AG04450 (cell line): ENCODE data around the gene MYL12A. TPM values are rescaled to one million over a fixed set of nuclear protein-coding genes. Genes with fewer than 3 reads are reported as not detected.
"Not testable (repeated sequence)": the region's sequence is repeated elsewhere in the genome, so short reads cannot be mapped to it uniquely, and the experiment has no call there.

Experiments used
- CTCF ChIA-PET: fragments of 300-600, 350-600 bp; formaldehyde crosslinking; extraction: SDS; loops from one replicate; lab custom pipeline; 2022; ENCODE audit warnings: antibody characterized with exemption, inconsistent platforms; lab: Charles Lee
- POLR2A ChIA-PET: fragments of 350-600 bp; formaldehyde crosslinking; extraction: SDS; loops from one replicate; lab custom pipeline; 2021; ENCODE audit warnings: antibody characterized with exemption, inconsistent platforms; lab: Yijun Ruan, JAX
- DNase-seq: peaks from one replicate; pipeline ENCODE4 v3.0.0-alpha.2; 2011; ENCODE audit warnings: low read depth, low spot score
- H3K27ac ChIP-seq: one replicate; pipeline ENCODE4 v1.5.1; 2012; ENCODE audit warnings: low read depth, low read length, control low read depth
- H3K27me3 ChIP-seq: one replicate; pipeline ENCODE4 v1.6.0; 2012; ENCODE audit warnings: low read length; ENCODE audit not compliant: control insufficient read depth, insufficient read depth
- H3K4me3 ChIP-seq: 2 replicates; pipeline ENCODE4 v1.5.1; 2011; ENCODE audit warnings: mild to moderate bottlenecking, low read depth, low read length, control low read depth
- H3K9me3 ChIP-seq: 2 replicates; pipeline ENCODE4 v1.5.1; 2012; ENCODE audit warnings: low read length; ENCODE audit not compliant: control insufficient read depth, insufficient read depth
- polyA plus RNA-seq: library from polyadenylated mRNA; depleted of rRNA; stranded (reverse); fragments of >200 nt; gene quantifications from 2 replicates; pipeline ENCODE4 v1.2.3, GENCODE V29; 2011
- TF ChIP-seq, protein P1 (sequence below): IDR thresholded peaks from 2 replicates; pipeline ENCODE4 v1.5.1; 2011; ENCODE audit warnings: low read depth, low read length, control low read depth, inconsistent platforms

Gene MYL12A
- polyA plus RNA-seq, 1 experiment = 751 TPM

DNA sequence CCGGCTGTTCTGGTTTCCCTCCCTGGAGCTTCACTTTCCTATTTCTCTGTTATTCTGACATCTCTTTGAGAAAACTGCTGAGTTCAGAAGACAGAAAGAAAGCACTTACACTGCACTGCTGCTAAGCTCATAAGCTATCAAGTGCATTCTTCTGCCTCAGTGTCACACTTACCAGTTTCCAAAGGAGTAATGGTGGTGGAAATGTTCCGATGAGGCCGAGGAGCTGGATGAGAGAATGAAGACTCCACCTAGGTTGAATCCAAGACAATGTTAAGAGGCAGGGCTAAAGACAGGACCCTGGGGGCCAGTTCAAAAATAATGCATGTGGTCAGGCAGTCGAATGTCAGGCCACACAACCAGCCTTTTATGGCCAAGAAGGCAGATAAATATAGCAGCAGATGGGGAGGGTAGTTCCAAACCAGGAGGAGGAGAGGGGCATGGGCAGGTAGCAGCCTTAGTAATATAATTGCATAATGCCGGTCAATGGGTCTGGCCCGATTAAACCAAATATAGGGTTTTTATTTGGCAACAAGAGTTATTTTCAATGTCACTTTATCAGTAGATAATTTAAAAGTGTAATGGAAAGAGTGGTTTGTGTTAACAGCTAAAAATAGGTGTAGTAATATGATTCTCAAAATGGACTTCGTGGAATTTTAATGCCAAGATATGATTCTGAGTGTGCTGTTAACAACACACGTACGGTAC lies 27.8 kb upstream of the MYL12A start, which contains the start of gene MYOM1:
Gene MYOM1 (minus strand): TSS at position 338 of the 705 bp plus-strand sequence. CDS start 4,745 bp downstream, outside the sequence.
- no peak for DNase-seq
- TF ChIP-seq, protein P1, sequence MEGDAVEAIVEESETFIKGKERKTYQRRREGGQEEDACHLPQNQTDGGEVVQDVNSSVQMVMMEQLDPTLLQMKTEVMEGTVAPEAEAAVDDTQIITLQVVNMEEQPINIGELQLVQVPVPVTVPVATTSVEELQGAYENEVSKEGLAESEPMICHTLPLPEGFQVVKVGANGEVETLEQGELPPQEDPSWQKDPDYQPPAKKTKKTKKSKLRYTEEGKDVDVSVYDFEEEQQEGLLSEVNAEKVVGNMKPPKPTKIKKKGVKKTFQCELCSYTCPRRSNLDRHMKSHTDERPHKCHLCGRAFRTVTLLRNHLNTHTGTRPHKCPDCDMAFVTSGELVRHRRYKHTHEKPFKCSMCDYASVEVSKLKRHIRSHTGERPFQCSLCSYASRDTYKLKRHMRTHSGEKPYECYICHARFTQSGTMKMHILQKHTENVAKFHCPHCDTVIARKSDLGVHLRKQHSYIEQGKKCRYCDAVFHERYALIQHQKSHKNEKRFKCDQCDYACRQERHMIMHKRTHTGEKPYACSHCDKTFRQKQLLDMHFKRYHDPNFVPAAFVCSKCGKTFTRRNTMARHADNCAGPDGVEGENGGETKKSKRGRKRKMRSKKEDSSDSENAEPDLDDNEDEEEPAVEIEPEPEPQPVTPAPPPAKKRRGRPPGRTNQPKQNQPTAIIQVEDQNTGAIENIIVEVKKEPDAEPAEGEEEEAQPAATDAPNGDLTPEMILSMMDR = no peak
- H3K27me3 ChIP-seq = peaks cover 5% of the 10 kb centered on the region
- ChIA-PET POLR2A (interaction anchor here (0.6 to 1.0 kb wide), 2 partner anchors 9 to 246 kb away, joined by 3 to 5 read pairs; no protein-coding TSS in a partner anchor), CTCF (interaction anchor here (0.6 to 1.4 kb wide), 4 partner anchors 68 to 461 kb away, joined by 3 to 4 read pairs (median 3); no protein-coding TSS in a partner anchor)
- H3K27ac ChIP-seq = no peak within 1 kb of the TSS
- no peaks in the 10 kb centered on the region; the same call in 1 of the 2 replicates for H3K9me3 ChIP-seq
- no peak within 1 kb of the TSS for H3K4me3 ChIP-seq

DNA sequence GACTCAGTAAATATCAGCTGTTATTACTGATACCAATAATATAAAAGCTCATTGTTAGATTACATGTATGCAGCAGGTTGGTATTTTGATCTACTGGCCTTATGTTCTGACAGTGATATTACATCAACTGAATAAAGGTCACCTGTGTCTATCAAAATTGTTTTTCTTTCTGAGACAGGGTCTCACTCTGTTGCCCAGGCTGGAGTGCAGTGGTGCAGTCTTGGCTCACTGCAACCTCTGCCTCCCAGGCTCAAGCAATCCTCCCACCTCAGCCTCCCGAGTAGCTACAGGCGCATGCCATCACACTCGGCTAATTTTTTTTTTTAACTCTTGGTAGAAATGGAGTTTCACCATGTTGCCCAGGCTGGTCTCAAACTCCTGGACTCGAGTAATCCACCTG lies 26.7 kb upstream of the MYL12A start:
- POLR2A ChIA-PET, H3K27me3 ChIP-seq: not testable (repeated sequence)
- CTCF ChIA-PET = interaction anchor here (0.6 to 1.4 kb wide), 3 partner anchors 69 to 263 kb away, joined by 3 to 6 read pairs (median 4); no protein-coding TSS in a partner anchor

DNA sequence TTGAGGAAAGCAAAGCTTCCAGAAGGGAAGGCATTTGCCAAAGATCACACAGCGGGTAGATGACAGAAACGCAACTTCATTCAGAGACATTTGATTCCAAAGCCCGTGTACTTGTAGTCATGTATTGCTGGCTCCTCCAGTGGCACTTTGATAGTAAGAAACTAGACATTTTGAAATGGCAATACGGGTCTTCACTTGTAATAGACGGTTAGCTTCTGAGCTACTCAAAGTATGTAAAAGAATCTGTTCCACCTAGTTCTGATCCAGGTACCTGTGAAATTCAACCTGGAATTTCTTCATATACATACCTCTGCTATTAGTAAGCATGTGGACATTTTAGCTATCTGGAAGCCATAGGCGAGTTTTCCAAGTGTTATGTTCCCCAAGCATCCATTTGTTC lies 26.1 kb upstream of the MYL12A start:
- DNase-seq = no peak
- Histone ChIP-seq H3K27me3 (peaks cover 7% of the 10 kb centered on the region), H3K4me3 (no peak overlapping the region), H3K27ac (no peak overlapping the region), H3K9me3 (no peaks in the 10 kb centered on the region)
- ChIA-PET CTCF (no interaction called here), POLR2A (no interaction called here)
- TF ChIP-seq, protein P1 = no peak

More for the DNA sequence above, 26.7 kb upstream of the MYL12A start:
- H3K27ac ChIP-seq, DNase-seq, H3K4me3 ChIP-seq, H3K9me3 ChIP-seq: not testable (repeated sequence)

DNA sequence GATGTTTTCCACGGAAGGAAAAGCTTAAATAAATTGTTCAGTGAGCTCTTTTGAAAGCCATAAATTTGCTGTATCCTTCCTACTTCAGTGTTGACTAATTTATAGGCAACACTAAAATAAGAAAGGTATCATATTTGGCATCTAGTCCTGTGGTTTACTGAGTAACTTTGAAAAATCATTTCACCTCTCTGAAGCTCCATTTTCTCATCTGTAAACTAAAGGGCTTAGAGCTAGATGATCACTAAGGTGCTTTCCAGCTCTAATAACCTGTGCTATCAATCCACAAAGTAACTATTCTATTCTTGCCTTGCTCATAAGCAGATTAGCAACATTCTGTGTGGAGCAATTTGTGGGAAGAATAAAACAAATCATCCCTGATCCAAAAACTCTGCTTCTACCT lies 24.2 kb upstream of the MYL12A start:
- TF ChIP-seq, protein P1 = no peak
- H3K27me3 ChIP-seq = peaks cover 11% of the 10 kb centered on the region
- ChIA-PET CTCF (interaction anchor here (1.4 kb wide), 1 partner anchor 15 kb away, joined by 4 read pairs; no protein-coding TSS in a partner anchor), POLR2A (no interaction called here)
- DNase-seq = no peak
- H3K4me3 ChIP-seq = no peak overlapping the region
- no peaks in the 10 kb centered on the region for H3K9me3 ChIP-seq
- H3K27ac ChIP-seq = no peak overlapping the region

DNA sequence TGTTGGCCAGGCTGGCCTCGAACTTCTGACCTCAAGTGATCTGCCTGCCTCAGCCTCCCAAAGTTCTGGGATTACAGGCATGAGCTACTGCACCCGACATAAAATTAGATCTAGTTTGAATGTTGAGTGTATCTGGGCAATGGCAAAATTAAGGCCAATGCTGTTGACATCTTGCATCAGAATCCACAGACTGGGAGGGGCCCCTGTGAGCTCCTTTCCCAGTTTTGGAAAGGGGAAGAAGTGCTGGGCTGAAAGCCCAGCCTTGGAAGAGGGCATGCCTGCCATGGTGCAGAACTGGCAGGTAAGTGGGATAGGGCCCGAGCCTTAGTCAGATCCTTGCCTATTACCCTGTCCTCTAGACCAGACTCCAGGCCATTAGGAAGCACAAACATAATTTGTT lies 23.4 kb upstream of the MYL12A start:
- CTCF ChIA-PET = interaction anchor here (1.4 kb wide), 1 partner anchor 14 kb away, joined by 4 read pairs; no protein-coding TSS in a partner anchor
- TF ChIP-seq, protein P1 = no peak

More for the DNA sequence above, 23.4 kb upstream of the MYL12A start:
- no peak for DNase-seq
- H3K4me3 ChIP-seq = no peak overlapping the region
- no peaks in the 10 kb centered on the region for H3K9me3 ChIP-seq
- no peak overlapping the region for H3K27ac ChIP-seq
- H3K27me3 ChIP-seq = peaks cover 11% of the 10 kb centered on the region
- POLR2A ChIA-PET = no interaction called here
